Measurements from ENCODE around the gene CCDC70.

DNA sequence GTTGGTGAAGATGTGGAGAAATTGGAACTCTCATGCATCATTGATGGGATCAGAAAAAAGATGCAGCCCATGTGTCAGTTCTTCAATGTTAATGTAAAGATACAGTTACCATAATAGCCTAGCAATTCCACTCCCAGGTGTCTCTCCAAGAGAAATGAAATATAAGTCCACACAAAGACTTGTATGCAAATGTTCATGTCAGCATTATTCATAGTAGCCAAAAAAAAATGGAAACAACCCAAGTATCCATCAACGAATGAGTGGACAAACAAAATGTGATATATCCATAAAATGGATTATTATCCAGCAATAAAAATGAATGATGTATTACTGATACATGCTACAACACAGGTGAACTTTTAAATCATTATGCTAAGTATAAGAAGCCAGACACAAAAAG lies 38.7 kb downstream of the CCDC70 start:
- TF ChIP-seq CTCF (IDR thresholded peaks at IDR 0.05) (no peak), ZFX (IDR thresholded peaks at IDR 0.05; ENCODE audit: borderline replicate concordance) (no peak)
